Heart left ventricle (tissue), 13 donors: Measurements from ENCODE around the gene KDM8.

Experiments used
- CTCF ChIP-seq, 12 donors: fragments of 200-600 bp; sonication (generic) in 4 of 12; IDR thresholded peaks; one replicate each; pipeline versions ENCODE4 v1.5.0 to v1.8.0; 2018 to 2022; ENCODE audit warnings: antibody characterized with exemption in 12 of 12, mild to moderate bottlenecking in 5 of 12
- POLR2A ChIP-seq, 2 donors: fragments of 450-650 bp; IDR thresholded peaks; one replicate each; pipeline ENCODE4 v1.6.1; 2017; ENCODE audit warnings: antibody characterized with exemption in 2 of 2, mild to moderate bottlenecking in 2 of 2, moderate library complexity in 2 of 2
- donor health status: ischemic (EF 13 %, LVEDD 7.1; RV severe dilation, severe dysfunction).
- donor health status: DM: no; HTN: yes; CAD: no.
- donor health status: DM: no; HTN: no; CAD: no.
- donor health status: ischemic (EF 25% LVEDD 6.9; RV normal size, moderate dysfunction).
- donor health status: ischemic (EF 25% LVEDD 5.7; RV mildly dilated, moderate dysfunction).
- donor health status: ischemic (EF 35%, LVEDD 5.7; RV mildly dilated, moderate dysfunction).
- donor health status: nonischemic (EF 11% LVEDD 7.7; RV severe dilation, severe dysfunction).
- donor health status: DM: yes; HTN: yes; CAD: no.
- donor health status: PGD.
- donor health status: ischemic (EF 29% LVEDD 5.4; RV normal size, mild dysfunction).
- donor health status: nonischemic (EF 23%, LVEDD 6.1; RV moderate dilation, normal function).

GRCh38 chr16:27267037-27267677, 63.8 kb downstream of the KDM8 start:
- no peak for TF ChIP-seq POLR2A (IDR thresholded peaks at IDR 0.05)
- TF ChIP-seq CTCF (IDR thresholded peaks at IDR 0.05), result no peak
